Measurements from ENCODE around the gene HS3ST3A1.

Gene HS3ST3A1

DNA sequence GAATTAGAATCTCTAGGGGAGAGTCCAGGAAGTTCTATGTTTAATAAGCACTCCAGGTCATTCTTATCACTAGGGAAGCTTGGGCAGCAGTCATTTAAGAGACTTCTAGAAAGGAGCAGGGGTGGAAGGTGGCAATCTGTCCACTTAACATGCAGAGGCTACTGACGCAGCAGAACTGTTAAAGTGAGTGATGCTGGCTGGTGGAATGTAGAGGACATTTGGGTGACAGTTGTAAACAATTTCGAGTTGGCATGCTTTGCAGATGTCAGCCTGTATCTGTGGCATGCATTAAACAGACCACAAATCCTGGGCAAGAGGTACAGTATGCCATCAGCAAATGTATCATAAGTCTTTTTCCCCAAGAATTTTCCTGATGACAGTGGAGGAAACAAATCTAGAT is 40.5 kb upstream of the HS3ST3A1 start:
- DNase-seq (ENCODE audit: low read depth): no peak
- TF ChIP-seq CTCF (IDR thresholded peaks at IDR 0.05; ENCODE audit: control insufficient read depth, insufficient read depth, low read depth, low read length, missing control alignments): no peak
- H3K4me3 ChIP-seq (ENCODE audit: control insufficient read depth, low read depth, low read length): no peak overlapping the region

- no peak for DNase-seq (ENCODE audit: low read depth)
- H3K4me3 ChIP-seq (ENCODE audit: control insufficient read depth, low read depth, low read length): no peak overlapping the region
- no peak for TF ChIP-seq CTCF (IDR thresholded peaks at IDR 0.05; ENCODE audit: control insufficient read depth, insufficient read depth, low read depth, low read length, missing control alignments)
Measured at GRCh38 chr17:13640551-13640950, 38.8 kb upstream of the HS3ST3A1 start.

GRCh38 chr17:13638855-13639458 is 37.2 kb upstream of the HS3ST3A1 start:
- TF ChIP-seq CTCF (IDR thresholded peaks at IDR 0.05; ENCODE audit: control insufficient read depth, insufficient read depth, low read depth, low read length, missing control alignments): no peak
- DNase-seq (ENCODE audit: low read depth): no peak
- H3K4me3 ChIP-seq (ENCODE audit: control insufficient read depth, low read depth, low read length): no peak overlapping the region

DNA sequence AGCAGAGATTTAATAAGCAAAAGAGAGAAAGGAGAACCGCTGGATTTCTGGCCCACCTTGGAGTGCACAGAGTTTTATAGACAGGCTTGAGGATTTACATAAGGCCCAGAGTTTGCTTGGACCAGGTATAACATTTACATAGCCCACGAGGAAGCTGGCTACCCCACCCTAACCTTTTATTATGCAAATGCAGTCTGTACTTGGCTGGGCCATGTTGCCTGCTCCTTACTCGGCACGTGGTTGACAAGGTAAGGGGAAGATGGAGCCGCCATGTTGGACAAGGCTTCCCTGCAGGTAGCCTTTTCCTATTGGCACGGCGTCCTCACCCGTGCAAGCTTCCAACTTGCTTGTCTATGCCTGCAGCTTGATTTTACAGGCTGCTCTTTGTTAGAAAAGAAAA is 35.2 kb upstream of the HS3ST3A1 start:
- no peak for TF ChIP-seq CTCF (IDR thresholded peaks at IDR 0.05; ENCODE audit: control insufficient read depth, insufficient read depth, low read depth, low read length, missing control alignments)
- DNase-seq (ENCODE audit: low read depth): no peak
- H3K4me3 ChIP-seq (ENCODE audit: control insufficient read depth, low read depth, low read length): no peak overlapping the region

- DNase-seq (ENCODE audit: low read depth): no peak
- H3K4me3 ChIP-seq (ENCODE audit: control insufficient read depth, low read depth, low read length): no peak overlapping the region
- no peak for TF ChIP-seq CTCF (IDR thresholded peaks at IDR 0.05; ENCODE audit: control insufficient read depth, insufficient read depth, low read depth, low read length, missing control alignments)
Measured at GRCh38 chr17:13635951-13636350, 34.2 kb upstream of the HS3ST3A1 start.

GRCh38 chr17:13634021-13634420 is 32.3 kb upstream of the HS3ST3A1 start:
- no peak for TF ChIP-seq CTCF (IDR thresholded peaks at IDR 0.05; ENCODE audit: control insufficient read depth, insufficient read depth, low read depth, low read length, missing control alignments)
- DNase-seq (ENCODE audit: low read depth): no peak
- H3K4me3 ChIP-seq (ENCODE audit: control insufficient read depth, low read depth, low read length): no peak overlapping the region

DNA sequence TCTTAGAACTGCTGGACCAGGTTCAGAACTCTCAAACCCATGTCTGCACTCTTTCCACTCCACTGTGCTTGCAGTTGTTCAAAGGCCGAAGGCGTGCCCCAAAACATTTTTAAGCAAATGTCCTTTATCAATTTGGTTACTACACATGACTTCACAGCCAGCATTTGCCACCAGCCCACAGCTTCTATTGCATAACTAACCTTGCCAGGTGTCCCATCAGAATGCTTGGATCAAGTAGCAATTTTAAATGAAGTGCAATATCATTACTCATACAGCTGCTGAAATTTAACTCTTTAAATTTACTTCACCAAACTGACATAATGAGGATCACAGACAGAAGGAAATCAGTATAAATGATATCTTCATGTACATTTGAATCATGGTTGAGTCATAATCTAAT is 29.8 kb upstream of the HS3ST3A1 start:
- TF ChIP-seq CTCF (IDR thresholded peaks at IDR 0.05; ENCODE audit: control insufficient read depth, insufficient read depth, low read depth, low read length, missing control alignments): no peak
- DNase-seq (ENCODE audit: low read depth): no peak
- H3K4me3 ChIP-seq (ENCODE audit: control insufficient read depth, low read depth, low read length): no peak overlapping the region
